ENCODE results near the gene ZCCHC8. TPM values are rescaled to one million over a fixed set of nuclear protein-coding genes. Genes with fewer than 3 reads are reported as not detected.
"Not testable (repeated sequence)": the region's sequence is repeated elsewhere in the genome, so short reads cannot be mapped to it uniquely, and the experiment has no call there.

ZCCHC8 gene
- total RNA-seq, 1 experiment from 2014 or later: 24.7 TPM

- in situ Hi-C loops (cut with HindIII; ENCODE audit: low sequenced_read_pairs): no loop called here
- DNase-seq (ENCODE audit: low spot score): no peak
Observed at GRCh38 chr12:122481861-122482260, 18.9 kb downstream of the ZCCHC8 start.

GRCh38 chr12:122480753-122481152, 20.0 kb downstream of the ZCCHC8 start:
- in situ Hi-C loops (cut with HindIII; ENCODE audit: low sequenced_read_pairs): no loop called here
- DNase-seq (ENCODE audit: low spot score): no peak

- no peak for DNase-seq (ENCODE audit: low spot score)
- in situ Hi-C loops (cut with HindIII; ENCODE audit: low sequenced_read_pairs): no loop called here
Observed at GRCh38 chr12:122474324-122474716, 26.4 kb downstream of the ZCCHC8 start.

- in situ Hi-C loops (cut with HindIII; ENCODE audit: low sequenced_read_pairs): no loop called here
- DNase-seq (ENCODE audit: low spot score): no peak
Observed at GRCh38 chr12:122473543-122474323, 27.0 kb downstream of the ZCCHC8 start.

GRCh38 chr12:122471324-122472226, 29.2 kb downstream of the ZCCHC8 start:
- peak; percentile 84 for DNase-seq (ENCODE audit: low spot score)
- in situ Hi-C loops (cut with HindIII; ENCODE audit: low sequenced_read_pairs): no loop called here

GRCh38 chr12:122470576-122470975, 30.2 kb downstream of the ZCCHC8 start:
- in situ Hi-C loops (cut with HindIII; ENCODE audit: low sequenced_read_pairs); DNase-seq (ENCODE audit: low spot score): not testable (repeated sequence)

- in situ Hi-C loops (cut with HindIII; ENCODE audit: low sequenced_read_pairs); DNase-seq (ENCODE audit: low spot score): not testable (repeated sequence)
Observed at GRCh38 chr12:122469856-122470255, 30.9 kb downstream of the ZCCHC8 start.

- in situ Hi-C loops (cut with HindIII; ENCODE audit: low sequenced_read_pairs): no loop called here
- no peak for DNase-seq (ENCODE audit: low spot score)
Observed at GRCh38 chr12:122467983-122468382, 32.7 kb downstream of the ZCCHC8 start.

GRCh38 chr12:122464317-122465042, 36.3 kb downstream of the ZCCHC8 start:
- in situ Hi-C loops (cut with HindIII; ENCODE audit: low sequenced_read_pairs); DNase-seq (ENCODE audit: low spot score): not testable (repeated sequence)

- in situ Hi-C loops (cut with HindIII; ENCODE audit: low sequenced_read_pairs): no loop called here
- DNase-seq (ENCODE audit: low spot score): no peak
Observed at GRCh38 chr12:122460641-122461040, 40.1 kb downstream of the ZCCHC8 start.

GRCh38 chr12:122460061-122460460, 40.7 kb downstream of the ZCCHC8 start:
- in situ Hi-C loops (cut with HindIII; ENCODE audit: low sequenced_read_pairs): no loop called here
- no peak for DNase-seq (ENCODE audit: low spot score)

GRCh38 chr12:122459211-122459610, 41.5 kb downstream of the ZCCHC8 start:
- DNase-seq (ENCODE audit: low spot score): peak; percentile 85
- in situ Hi-C loops (cut with HindIII; ENCODE audit: low sequenced_read_pairs): no loop called here

- no peak for DNase-seq (ENCODE audit: low spot score)
- in situ Hi-C loops (cut with HindIII; ENCODE audit: low sequenced_read_pairs): no loop called here
Observed at GRCh38 chr12:122458105-122459035, 42.4 kb downstream of the ZCCHC8 start.

GRCh38 chr12:122457627-122458026, 43.1 kb downstream of the ZCCHC8 start:
- in situ Hi-C loops (cut with HindIII; ENCODE audit: low sequenced_read_pairs): no loop called here
- no peak for DNase-seq (ENCODE audit: low spot score)

GRCh38 chr12:122454739-122455138, 46.0 kb downstream of the ZCCHC8 start:
- DNase-seq (ENCODE audit: low spot score): no peak
- in situ Hi-C loops (cut with HindIII; ENCODE audit: low sequenced_read_pairs): no loop called here

GRCh38 chr12:122454250-122454721, 46.4 kb downstream of the ZCCHC8 start:
- in situ Hi-C loops (cut with HindIII; ENCODE audit: low sequenced_read_pairs): no loop called here
- no peak for DNase-seq (ENCODE audit: low spot score)

- no peak for DNase-seq (ENCODE audit: low spot score)
- in situ Hi-C loops (cut with HindIII; ENCODE audit: low sequenced_read_pairs): no loop called here
Observed at GRCh38 chr12:122452701-122453285, 47.9 kb downstream of the ZCCHC8 start.

- DNase-seq (ENCODE audit: low spot score): no peak
Observed at GRCh38 chr12:122449317-122449716, 51.4 kb downstream of the ZCCHC8 start.

More at GRCh38 chr12:122449317-122449716, 51.4 kb downstream of the ZCCHC8 start:
- in situ Hi-C loops (cut with HindIII; ENCODE audit: low sequenced_read_pairs): no loop called here

Measured in G401 (cell line).